Measurements from ENCODE around the gene DRICH1. TPM values are rescaled to one million over a fixed set of nuclear protein-coding genes. Genes with fewer than 3 reads are reported as not detected.
"Not testable (repeated sequence)": the region's sequence is repeated elsewhere in the genome, so short reads cannot be mapped to it uniquely, and the experiment has no call there.

DRICH1 gene
- total RNA-seq, 6 donors from 2014 or later = 0.30 to 5.8 (median 0.81) TPM; not detected in 1

GRCh38 chr22:23622634-23623033 lies 9.5 kb downstream of the DRICH1 start:
- Histone ChIP-seq H3K27me3 (no peaks in the 10 kb centered on the region), H3K36me3 (peaks cover 0 to 3% (median 0%) of the 10 kb centered on the region in 4 donors), H3K27ac (no peak overlapping the region), H3K4me3 (no peak overlapping the region), H3K9me3 (no peaks in the 10 kb centered on the region), H3K4me1 (no peaks in the 10 kb centered on the region)
- TF ChIP-seq POLR2A (IDR thresholded peaks at IDR 0.05) (no peak), EP300 (IDR thresholded peaks at IDR 0.05) (no peak), POLR2AphosphoS5 (IDR thresholded peaks at IDR 0.05) (no peak), CTCF (IDR thresholded peaks at IDR 0.05) (no peak)
- DNase-seq (no peak), ATAC-seq (ENCODE audit: low FRiP score in 2 of 2) (no peak)
- 50 to 84% methylated on average over 2 of the region's 2 CpGs for WGBS, 2 donors

DNA sequence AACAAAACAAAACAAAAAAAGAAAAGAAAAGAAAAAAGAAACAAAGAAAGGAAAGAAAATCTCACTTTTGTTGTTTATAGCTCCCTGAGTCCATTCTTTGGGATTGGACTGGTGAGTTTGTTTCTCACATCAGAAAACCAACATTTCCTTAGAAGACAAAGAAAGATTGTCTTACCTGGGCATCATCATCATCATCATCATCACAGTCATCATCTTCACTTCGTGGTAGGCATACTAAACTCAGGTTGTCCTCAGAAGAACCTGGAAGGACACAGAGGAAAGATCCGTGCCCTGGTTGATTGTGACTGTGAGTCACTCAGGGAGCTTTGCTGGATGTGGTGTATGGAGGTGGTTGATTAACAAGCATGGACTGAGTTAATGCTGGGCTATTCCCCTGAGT lies 10.2 kb downstream of the DRICH1 start:
- not testable (repeated sequence) for H3K4me3 ChIP-seq; DNase-seq; ATAC-seq (ENCODE audit: low FRiP score in 2 of 2); H3K36me3 ChIP-seq; H3K27me3 ChIP-seq; H3K4me1 ChIP-seq; H3K27ac ChIP-seq; H3K9me3 ChIP-seq
- WGBS, 2 donors = 77 to 87% methylated on average over 2 of the region's 2 CpGs

- H3K4me3 ChIP-seq = no peak overlapping the region
- 85 to 87% methylated on average over 9 of the region's 9 CpGs for WGBS, 2 donors
- no peak for TF ChIP-seq POLR2A (IDR thresholded peaks at IDR 0.05)
- TF ChIP-seq EP300 (IDR thresholded peaks at IDR 0.05) = no peak
- no peak for TF ChIP-seq CTCF (IDR thresholded peaks at IDR 0.05)
- TF ChIP-seq POLR2AphosphoS5 (IDR thresholded peaks at IDR 0.05) = no peak
- peaks cover 0 to 3% (median 0%) of the 10 kb centered on the region in 4 donors for H3K36me3 ChIP-seq
- no peak overlapping the region for H3K27ac ChIP-seq
- H3K27me3 ChIP-seq = no peaks in the 10 kb centered on the region
- DNase-seq (no peak), ATAC-seq (ENCODE audit: low FRiP score in 2 of 2) (no peak)
- no peaks in the 10 kb centered on the region for H3K4me1 ChIP-seq
- no peaks in the 10 kb centered on the region for H3K9me3 ChIP-seq
Measured at GRCh38 chr22:23621082-23621780, 10.9 kb downstream of the DRICH1 start.

DNA sequence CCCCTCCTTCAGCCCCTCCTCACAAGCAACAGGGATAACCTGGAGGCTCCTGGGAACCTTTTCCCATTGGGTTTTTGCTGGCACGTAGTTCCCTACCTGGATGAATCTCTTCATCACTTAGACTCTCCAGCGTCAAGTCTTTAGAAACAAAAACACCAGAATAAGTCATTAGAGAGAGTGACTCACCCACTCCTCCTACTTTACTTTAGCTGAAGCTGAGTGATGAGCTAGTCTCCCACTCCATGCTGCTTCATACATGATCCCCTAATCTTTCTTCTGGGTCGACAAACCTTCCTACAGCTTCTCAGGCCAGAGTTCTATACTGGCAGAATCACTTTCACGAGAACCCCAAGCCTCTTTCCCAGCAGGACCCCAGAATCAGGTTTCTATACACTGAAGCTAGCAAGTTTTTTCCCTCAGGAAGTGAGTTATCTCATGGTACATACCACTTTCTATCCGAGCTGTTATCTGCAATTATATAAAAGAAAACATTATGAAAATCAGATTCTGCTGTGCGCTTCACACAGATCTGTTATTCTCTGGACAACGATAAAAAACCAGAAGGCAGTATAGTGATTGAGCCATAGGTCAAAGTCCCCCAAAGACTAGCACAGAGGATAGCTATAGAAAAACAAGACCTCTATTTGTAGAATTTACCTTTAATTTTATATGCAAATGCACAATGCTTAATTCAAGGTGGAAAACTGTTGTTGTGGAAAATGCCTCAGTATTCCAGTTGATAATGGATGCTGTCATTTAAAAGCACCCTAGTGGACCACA lies 18.7 kb downstream of the DRICH1 start:
- Histone ChIP-seq H3K4me1 (no peaks in the 10 kb centered on the region), H3K4me3 (no peak overlapping the region), H3K9me3 (no peaks in the 10 kb centered on the region), H3K27me3 (no peaks in the 10 kb centered on the region), H3K36me3 (peaks cover 0 to 3% (median 0%) of the 10 kb centered on the region in 4 donors), H3K27ac (no peak overlapping the region)
- DNase-seq (no peak), ATAC-seq (ENCODE audit: low FRiP score in 2 of 2) (no peak)
- TF ChIP-seq POLR2AphosphoS5 (IDR thresholded peaks at IDR 0.05) (no peak), EP300 (IDR thresholded peaks at IDR 0.05) (no peak), CTCF (IDR thresholded peaks at IDR 0.05) (no peak), POLR2A (IDR thresholded peaks at IDR 0.05) (no peak)
- WGBS, 2 donors = 87 to 88% methylated on average over 7 of the region's 7 CpGs

DNA sequence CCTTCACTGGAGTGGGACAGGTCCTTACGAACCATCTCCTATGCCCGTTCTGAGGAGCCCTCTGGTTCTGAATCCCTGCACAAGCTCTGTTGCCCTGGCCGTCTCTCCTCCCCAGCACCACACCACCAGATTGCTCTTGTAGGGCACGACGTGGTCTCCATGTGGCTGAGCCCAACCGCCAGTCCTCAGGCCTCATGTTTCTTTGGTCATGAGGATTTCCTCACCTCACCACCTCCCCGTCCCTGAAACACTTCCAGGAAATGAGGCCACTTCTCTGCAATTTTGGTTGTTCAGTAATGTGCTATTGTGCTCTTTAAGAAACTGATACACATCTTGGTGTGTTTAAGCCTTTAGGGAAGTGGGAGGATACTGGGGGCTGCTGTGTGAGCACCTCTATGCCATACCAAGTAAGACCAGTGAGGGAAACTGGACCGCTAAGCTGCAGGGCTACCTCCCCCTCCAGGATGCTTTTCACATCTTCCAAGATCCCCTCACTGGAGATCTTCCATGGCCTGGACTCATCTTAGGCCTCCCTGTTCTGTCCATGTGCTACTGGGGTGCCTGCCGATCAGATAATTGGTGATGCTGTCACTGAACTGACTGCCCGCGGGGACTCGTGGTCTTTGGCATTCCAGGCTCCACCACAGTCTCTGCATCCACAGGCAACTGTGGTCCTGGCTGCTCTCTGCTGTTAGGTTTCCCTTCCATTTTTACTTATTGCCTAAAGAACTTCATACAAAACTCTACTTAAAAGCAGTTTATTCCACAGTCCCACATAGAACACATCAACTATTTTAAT lies 21.9 kb downstream of the DRICH1 start:
- peaks cover 0 to 3% (median 0%) of the 10 kb centered on the region in 4 donors for H3K36me3 ChIP-seq
- 78 to 83% methylated on average over 12 of the region's 12 CpGs for WGBS, 2 donors
- no peak for DNase-seq
- H3K27me3 ChIP-seq = no peaks in the 10 kb centered on the region
- TF ChIP-seq CTCF (IDR thresholded peaks at IDR 0.05) = no peak
- H3K4me1 ChIP-seq = no peaks in the 10 kb centered on the region
- H3K4me3 ChIP-seq = no peak overlapping the region
- no peak for ATAC-seq (ENCODE audit: low FRiP score in 2 of 2)
- H3K27ac ChIP-seq = no peak overlapping the region
- no peaks in the 10 kb centered on the region for H3K9me3 ChIP-seq
